Measurements from ENCODE around the gene SLC39A11.
"Not testable (repeated sequence)": the region's sequence is repeated elsewhere in the genome, so short reads cannot be mapped to it uniquely, and the experiment has no call there.

SLC39A11 gene

DNA sequence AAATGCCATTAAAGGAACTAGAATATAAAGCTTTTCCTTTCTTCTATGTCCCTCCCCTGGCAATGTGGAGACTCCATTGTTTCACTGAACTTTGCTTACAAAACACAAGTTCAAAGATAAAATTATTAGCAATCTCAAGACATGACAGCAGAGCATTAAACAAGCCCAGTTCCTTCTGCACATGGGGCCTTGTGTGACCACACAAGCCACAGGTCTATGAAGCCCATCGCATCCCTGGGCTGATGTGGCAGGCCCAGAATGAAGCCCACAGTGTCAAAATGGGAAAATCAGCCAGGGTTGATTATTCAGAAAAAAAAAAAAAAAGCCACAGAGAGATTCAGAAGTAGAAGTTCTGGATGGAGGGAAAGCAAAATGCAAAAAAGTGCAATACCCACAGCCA, 12.9 kb upstream of the SLC39A11 start:
- DNase-seq, result no peak

- no peak for DNase-seq
Observed at GRCh38 chr17:73104450-73104849, 12.0 kb upstream of the SLC39A11 start.

DNA sequence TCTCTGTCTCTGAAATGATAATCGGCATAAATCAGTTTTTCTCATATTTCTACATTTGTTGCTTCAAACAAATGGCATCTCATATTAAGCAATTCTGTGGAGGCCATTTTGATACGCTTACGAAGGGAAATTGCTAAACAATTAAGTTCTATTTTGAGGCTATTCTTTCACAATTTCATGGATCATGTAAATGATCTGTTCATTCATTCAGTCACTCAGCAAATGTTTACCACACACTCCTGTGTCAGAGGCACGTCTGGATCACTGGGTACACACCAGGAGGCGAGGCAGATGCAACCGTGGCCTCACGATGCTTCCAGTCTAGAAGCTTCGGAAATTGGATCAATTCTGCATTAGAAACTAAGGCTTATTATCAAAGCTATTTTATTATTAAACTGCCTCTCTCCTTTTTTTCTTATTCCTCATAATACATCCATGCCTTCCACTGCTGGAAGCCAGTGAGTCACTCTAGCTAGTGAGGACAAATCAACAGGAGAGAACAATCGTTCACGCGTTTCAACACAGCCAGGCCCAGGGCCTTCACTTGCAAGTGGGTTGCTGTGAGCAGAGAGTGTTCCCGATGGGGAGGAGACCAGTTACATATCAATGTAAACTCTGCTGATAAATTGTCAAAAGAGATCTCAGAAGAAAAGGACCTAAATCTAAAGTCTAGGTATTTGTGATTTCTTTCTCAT, 11.3 kb upstream of the SLC39A11 start:
- DNase-seq, result no peak

DNA sequence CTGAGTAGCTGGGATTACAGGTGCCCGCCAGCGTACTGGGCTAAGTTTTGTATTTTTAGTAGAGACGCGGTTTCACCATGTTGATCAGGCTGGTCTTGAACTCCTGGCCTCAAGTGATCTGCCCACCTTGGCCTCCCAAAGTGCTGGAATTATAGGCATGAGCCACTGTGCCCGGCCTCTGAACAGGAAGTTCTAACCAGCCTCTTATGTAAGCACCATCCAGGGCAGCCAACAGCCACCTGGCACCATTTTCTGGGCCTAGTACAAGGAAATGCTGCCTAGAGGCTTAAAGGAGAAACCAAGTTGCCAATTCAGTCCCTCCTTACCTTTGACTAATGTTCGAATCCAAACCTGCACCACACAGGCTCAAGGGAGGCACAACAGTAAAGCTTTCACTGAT, 8.5 kb upstream of the SLC39A11 start:
- DNase-seq, result no peak

DNA sequence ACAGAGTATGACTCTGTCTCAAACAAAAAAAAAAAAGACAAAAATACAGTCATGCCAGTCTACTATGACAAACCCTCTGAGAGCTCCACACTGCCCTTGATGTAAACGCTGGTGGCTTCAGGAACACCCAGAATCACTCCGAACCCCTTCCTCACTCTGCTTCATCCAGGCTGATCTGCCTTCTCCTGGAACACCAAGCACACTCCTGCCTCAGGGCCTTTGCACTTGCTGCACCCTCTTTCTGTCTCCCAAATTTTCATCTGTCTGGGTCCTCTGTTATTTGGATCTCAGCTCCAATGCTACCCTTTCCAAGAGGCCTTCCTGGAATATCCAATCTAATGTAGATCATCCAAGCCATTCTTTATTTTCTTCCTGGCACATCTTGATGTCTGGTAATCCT, 7.9 kb upstream of the SLC39A11 start:
- no peak for DNase-seq

- DNase-seq, result no peak
Observed at GRCh38 chr17:73099511-73099910, 7.0 kb upstream of the SLC39A11 start.

- no peak for DNase-seq
Observed at GRCh38 chr17:73098919-73099318, 6.4 kb upstream of the SLC39A11 start.

DNA sequence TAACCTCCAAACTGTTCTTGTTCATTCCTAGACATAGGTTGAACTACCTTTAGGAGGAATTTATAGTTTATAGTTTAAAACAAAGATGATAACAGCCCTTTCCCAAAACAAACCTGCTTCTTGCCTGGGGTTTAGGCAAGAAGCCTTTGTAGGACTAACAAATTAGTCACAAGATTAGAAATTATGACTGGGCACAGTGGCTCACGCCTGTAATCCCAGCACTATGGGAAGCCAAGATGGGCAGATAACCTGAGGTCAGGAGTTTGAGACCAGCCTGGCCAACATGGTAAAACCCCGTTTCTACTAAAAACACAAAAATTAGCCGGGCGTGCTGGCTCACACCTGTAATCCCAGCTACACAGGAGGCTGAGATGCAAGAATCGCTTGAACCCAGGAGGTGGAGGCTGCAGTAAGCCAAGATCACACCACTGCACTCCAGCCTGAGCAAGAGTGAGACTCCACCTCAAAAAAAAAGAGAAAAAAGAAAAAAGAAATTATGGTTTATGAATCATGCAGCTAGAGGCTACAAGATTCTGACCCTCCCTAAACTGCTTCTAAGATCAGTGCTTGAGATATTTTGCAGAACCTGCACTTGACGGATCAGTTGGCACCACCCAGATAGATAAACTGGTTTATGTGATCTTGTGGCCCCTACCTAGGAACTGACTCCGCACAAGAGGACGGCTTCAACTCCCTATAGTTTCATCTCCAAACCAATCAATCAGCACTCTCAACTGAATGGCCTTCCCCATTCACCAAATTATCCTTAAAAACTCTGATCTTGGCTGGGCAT, 5.7 kb upstream of the SLC39A11 start:
- not testable (repeated sequence) for DNase-seq

GRCh38 chr17:73096866-73097265, 4.4 kb upstream of the SLC39A11 start:
- DNase-seq, result no peak

DNA sequence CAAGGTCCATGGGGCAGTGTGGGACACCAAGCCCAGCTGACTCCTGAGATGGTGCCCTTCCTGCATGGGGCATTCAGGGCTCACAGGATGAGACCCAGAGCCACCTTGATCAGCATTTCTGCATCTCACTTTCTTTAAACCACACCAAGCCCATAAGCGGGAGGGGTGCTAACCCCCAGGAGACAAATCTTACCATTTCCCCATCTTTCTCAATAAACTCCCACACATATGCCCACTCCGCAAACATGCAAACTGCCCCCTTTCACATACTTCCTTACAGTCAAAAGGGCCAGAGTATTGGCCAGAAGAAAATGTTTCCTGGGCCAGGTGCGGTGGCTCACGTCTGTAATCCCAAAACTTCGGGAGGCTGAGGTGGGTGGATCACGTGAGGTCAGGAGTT, 3.7 kb upstream of the SLC39A11 start:
- no peak for DNase-seq

GRCh38 chr17:73093286-73093685, 798 bp upstream of the SLC39A11 start:
- DNase-seq, result no peak

DNA sequence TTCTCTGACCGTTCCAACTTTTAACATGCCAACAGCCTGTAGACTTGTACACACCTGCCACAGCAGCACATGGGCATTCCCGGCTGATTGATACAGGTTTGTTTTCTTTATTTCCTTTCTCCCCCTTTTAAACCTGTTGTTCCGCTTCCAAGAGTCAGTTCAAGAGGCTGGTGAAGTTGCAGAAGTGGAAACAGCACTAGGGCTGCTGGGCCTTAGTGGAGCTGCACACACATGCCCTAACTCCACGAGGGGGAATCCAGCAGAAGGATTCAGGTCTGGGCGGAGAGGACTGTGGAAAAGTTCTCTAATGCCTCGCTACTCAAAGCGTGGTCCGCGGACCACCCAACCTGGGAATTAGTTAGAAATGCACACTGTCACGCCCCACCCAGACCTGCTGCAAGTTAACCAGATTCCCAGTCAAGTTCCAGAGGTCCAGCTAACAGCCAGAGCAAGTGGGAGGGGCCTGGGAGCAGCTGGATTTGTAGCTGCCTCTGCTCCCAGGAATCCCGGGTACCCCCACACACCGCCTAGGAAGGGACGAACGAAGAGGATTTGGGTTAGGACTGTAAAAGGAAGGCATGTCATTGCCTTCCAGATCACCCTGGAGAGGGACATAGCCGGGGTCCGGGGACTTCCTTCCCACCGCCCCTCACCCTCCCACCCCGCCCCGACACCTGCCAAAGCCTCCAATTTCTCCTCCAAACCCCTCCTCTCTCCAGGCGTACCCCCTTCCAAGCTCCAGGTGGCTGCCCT, 542 bp downstream of the SLC39A11 start:
- DNase-seq, result no peak

GRCh38 chr17:73091410-73091769, 1.1 kb downstream of the SLC39A11 start:
- no peak for DNase-seq

DNA sequence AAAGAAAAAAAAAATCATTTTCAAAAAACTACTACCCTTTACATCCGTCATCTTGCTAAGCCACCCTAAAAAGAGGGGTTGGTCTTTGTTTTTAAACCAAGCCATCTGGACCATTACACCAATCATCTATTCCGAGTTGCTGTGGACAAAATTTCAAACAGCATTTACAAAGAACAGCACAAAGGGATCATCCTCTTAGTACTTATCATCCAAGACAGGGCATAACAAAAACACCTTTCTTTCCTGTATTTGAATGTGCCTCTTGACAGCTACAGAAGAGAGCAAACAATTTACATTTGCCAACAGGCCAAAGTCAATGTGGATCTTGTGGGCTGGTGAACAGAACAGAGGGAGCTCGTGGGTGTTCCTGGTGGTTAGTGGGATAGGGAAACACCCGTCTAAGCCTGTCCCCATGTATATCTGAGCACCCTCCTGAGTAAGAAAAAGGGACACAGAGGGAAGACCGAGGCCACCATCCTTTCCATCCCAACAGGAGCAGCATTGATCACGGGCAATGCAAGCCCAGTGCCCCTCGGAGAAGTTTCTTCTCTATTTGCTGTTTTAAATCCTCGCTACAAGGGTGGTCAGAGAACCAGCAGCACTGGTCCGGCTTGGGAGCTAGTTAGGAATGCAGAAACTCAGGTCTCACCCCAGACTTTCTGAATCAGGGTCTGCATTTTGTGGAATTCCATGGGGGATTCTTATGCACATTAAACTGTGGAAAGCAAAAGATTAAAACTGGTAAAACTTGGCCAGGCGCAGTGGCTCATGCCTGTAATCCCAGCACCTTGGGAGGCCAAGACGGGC, 1.9 kb downstream of the SLC39A11 start:
- DNase-seq, result no peak

- no peak for DNase-seq
Observed at GRCh38 chr17:73089322-73090317, 2.9 kb downstream of the SLC39A11 start.

- no peak for DNase-seq
Observed at GRCh38 chr17:73088561-73088960, 3.9 kb downstream of the SLC39A11 start.

- no peak for DNase-seq
Observed at GRCh38 chr17:73083432-73083831, 9.1 kb downstream of the SLC39A11 start.

DNA sequence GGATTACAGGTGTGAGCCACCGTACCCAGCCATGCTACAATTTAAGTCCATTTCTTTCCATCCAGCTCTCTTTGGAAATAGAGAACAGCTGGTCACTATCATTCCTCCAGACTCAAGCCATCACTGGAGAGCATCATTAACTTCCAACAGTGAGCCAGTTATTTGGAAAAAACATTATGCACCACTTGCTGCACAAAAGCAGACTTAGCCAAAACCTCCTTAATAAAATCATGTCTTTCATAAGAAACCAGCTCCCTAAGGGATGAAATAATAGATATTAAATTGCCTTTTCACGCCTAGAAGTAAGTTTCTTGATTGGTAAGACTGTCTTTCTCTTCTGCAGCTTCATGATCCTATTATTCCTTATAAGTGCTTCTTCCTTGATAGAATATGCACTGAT, 17.9 kb downstream of the SLC39A11 start:
- no peak for DNase-seq

DNA sequence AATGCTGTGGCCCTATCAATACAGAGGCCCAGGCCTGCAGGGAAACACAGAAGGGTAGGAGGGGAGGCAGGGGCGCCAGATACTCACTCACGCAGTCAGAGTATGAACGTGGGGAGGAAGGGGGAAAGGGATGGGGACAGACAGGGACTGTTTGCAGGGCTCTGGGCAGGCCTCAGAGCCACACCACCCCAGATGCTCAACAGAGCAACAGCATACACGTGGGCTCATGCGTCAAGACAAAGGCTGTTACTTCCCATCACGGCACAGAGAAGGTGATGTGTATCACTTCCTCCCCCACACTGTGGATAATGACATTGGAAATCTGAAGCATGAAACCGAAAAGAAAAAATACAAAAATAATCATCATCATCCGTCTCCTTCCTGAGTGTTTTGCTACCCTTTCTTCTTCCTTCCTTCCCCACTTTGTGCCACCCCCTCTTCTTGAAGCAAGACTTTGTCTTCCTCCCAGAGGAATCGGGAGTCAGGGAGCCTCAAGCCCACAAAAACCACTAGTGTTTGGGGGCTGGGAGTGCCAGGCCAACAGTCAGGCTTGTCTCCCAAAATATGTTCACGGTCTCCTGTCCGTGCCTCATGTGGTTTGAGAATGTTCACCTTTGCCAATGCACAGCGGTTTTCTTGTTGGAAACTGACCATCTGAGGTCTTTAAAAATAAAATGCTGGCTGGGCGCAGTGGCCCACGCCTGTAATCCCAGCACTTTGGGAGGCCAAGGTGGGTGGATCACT, 20.1 kb downstream of the SLC39A11 start:
- DNase-seq, result no peak

GRCh38 chr17:73071066-73071999, 21.2 kb downstream of the SLC39A11 start:
- DNase-seq, result no peak
